NCI-H2171 treated with DMSO at 0.1 percent for 48 hours (cell line): ENCODE results near the gene RNF212B.
"Not testable (repeated sequence)": the region's sequence is repeated elsewhere in the genome, so short reads cannot be mapped to it uniquely, and the experiment has no call there.

Experiments used
- DNase-seq: peaks from one replicate; lab custom pipeline; 2025; lab: John Stamatoyannopoulos, UW

Gene RNF212B, protein sequence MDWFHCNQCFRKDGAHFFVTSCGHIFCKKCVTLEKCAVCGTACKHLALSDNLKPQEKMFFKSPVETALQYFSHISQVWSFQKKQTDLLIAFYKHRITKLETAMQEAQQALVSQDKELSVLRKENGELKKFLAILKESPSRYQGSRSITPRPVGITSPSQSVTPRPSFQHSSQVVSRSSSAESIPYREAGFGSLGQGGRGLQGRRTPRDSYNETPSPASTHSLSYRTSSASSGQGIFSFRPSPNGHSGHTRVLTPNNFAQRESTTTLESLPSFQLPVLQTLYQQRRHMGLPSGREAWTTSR

DNA sequence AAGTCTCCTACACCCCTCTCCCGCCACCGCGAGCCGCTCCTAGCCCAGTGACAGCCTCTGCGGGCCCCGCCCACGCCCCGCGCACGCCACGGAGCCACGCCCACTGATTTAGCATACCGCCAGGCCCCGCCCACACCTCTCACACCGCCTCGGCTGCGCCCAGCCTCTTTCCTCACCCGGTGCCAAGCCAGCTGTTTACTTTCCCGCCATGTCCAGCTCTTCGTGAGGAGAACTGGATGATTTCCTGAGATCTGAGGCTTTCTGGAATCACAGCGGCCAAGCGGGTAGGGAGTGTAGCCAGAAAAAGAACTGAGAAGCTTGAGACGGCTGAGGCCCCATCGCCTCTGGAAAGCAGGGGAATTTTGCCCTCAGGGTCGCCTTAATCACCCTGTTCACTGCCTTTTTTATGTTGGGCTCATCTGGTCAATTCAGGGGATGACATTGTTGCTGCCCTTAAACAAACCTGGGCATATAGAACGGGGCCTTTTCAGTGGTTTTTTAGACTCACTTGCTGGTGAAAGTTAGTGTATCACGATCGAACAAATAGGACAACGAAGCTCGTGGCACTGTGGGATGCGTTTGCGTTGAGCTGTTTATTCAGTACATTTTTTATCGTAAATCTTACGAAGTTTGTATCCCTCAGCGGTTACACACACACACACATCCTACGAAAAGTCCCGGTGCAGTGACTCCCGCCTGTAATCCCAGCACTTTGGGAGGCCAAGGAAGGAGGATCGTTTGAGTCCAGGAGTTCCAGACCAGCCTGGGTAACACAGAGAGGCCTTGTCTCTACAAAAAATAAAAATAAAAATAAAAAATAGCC is at the start of gene RNF212B:
TSS of gene RNF212B (plus strand) at position 165 of the 823 bp plus-strand sequence. CDS start 2,410 bp downstream, outside the sequence.
- DNase-seq = peak; percentile 86

DNA sequence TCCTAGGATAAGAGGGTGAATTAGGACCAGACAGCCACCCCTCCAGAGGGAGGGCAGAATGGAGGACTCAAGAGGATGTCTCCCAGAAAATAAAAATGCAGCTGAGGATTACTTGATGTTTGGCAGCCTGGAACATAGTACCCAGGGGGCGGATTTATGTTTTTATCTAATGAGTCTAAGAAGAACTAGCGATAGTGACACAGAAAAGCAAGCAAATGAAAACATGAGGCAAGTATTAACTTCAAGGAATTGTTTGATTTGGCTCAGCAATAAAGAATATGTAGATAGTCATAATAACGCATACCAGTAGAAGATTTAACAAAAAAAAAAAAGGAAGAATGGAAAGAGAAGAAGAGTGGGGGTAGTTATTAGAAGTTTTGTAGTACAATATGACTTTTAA is 44.3 kb upstream of the RNF212B start:
- DNase-seq = no peak

DNA sequence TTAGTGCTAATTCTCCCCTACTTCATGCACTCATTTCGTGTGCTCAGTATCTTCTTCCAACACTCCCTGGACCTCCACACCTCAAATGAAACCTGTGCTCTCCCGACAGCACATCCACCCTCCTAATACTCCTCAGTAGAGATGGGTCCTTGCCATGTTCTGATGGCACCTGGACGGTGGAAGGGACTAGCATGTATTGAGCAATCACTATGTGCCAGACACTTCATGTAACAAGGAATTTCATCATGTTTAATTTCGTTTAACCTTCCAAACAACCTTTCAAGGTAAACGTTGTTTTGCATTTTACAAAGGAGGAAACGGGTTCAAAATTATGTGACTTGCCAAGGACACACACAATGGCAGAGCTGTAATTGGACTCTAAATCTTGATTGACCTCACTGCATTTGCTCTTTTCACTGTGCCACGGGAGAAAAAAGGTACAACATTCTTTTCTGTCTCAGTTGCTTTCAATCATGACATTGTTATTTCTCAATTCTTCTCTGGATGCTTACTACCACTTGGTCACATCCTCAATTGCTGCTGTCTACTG is 42.1 kb upstream of the RNF212B start:
- DNase-seq = no peak

DNA sequence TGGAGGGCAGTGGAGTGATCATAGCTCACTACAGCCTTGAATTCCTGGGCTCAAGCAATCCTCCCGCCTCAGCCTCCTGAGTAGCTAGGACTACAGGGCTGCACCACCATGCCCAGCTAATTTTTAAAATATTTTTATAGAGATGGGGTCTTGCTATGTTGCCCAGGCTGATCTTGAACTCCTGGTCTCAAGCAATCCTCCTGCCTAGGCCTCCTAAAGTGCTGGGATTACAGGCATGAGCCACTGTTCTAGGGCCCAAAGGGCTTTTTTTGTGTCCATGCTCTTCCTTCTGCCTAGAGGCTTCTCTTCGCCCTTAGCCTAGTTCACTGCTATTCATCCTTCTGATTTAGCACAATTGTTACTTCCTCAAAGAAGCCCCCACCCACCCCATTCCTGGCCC is 41.2 kb upstream of the RNF212B start:
- DNase-seq = not testable (repeated sequence)

DNA sequence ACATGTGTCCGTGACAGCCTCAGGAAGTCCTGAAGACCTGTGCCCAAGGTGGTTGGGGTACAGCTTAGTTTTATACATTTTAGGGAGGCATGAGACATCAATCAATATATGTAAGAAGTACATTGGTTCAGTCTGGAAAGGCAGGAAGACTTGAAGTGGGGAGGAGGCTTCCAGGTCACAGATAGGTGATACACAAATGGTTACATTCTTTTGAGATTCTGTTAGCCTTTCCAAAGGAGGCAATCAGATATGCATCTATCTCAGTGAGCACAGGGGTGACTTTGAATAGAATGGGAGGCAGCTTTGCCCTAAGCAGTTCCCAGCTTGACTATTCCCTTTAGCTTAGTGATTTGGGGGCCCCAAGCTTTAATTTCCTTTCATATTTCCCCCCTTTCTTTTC is 38.6 kb upstream of the RNF212B start:
- not testable (repeated sequence) for DNase-seq

DNA sequence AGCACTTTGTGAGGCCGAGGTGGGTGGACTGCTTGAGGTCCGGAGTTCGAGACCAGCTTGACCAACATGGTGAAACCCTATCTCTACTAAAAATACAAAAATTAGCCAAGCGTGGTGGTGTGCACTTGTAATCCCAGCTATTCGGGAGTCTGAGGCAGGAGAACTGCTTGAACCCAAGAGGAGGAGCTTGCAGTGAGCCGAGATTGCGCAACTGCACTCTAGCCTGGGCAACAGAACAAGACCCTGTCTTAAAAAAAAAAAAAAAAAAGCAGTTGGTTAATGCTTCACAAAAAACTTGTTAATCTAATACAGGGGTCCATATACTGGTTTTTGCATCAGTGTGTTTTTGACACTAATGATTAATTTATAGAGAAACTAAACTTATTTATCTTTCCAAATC is 35.7 kb upstream of the RNF212B start:
- no peak for DNase-seq

DNA sequence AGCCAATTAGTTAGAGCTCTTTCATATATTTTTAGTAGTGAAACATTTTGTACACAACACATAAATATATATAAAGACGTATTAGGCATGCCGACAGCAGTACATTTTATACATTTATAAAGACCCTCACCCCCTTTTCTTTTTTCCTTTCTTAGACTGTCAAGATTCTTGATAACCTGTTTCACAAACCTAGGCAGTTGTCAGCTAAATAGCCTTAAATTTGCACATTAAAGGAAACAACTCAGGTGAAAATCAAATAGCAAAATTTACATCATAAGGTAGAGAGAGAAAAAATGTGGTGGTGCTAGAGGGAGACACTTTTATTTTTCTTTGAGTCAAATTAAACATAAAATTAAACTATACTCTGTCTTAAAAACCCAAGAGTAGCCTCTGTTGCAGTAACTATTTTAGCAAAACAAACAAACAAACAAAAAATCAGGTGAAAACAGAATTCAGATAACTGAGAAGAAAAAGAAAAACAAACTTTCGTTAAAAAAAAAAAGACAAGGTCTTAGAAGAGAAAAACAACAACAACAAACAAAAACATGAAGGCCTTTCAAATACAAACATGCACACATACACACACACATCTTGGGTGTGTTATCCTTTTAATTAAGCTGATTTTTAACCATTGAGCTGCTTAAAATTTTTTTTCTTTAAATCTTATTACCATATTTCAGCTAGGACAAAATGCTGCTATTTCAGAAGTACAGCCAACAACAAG is 31.2 kb upstream of the RNF212B start:
- DNase-seq = no peak

DNA sequence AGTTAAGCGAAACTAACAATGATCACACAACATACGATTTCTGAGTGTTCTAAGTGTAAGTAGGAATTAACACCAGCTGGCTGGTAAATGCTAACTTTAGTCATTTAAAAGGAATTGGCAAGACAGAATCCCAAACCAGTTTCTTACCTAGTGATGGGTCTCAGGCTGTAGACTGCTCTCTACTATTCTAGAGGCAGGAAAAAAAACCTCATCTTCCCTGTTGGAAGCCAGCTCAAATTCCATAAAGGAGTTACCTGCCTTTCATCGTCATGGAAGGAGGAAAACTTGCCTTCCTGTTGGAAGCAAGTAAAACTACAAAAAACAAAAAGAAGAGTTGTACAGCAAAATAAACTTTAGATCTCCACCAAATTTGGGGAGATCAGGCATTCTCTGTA is 30.6 kb upstream of the RNF212B start:
- DNase-seq = no peak

DNA sequence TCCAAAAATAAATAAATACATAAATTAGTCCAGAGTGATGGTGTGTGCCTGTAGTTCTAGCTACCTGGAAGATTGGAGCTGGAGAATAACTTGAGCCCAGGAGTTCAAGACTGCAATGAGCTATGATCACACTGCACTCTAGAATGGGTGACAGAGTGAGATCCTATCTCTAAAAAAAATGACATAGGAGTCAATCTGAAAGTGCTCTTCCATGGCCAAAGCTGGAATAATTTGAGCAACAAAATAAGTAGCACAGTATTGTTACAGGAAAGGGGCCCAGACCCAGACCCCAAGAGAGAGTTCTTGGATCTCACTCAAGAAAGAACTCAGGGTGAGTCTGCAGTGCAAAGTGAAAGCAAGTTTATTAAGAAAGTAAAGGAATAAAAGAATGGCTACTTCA is 29.4 kb upstream of the RNF212B start:
- DNase-seq = no peak

DNA sequence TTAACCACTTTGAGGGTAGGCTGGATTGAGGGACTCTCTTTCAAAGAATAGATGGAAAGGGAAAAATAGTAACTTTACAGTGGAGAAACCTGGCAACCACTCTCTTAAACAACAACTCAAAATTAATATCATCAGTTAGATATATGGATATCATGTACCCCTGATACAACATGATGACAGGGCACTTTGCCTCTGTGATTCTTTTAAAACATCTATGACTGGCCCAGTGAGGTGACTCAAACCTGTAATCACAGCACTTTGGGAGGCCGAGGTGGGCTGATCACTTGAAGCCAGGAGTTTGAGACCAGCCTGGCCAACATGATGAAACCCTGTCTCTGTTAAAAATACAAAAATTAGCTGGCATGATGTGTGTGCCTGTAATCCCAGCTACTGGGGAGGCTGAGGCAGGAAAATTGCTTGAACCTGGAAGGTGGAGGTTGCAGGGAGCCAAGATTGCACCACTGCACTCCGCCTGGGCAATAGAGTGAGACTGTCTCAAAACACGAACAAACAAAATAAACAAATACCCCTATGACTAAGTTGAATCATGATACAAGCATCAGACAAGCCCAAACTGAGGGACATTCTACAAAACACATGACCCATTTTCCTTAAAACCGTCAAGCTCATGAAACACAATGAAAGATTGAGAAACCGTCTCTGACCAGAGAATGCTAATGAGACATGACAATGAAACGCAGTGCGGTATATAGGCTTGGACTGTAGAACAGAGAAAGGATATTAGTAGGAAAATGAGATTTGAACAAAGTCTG is 27.9 kb upstream of the RNF212B start:
- DNase-seq = no peak

DNA sequence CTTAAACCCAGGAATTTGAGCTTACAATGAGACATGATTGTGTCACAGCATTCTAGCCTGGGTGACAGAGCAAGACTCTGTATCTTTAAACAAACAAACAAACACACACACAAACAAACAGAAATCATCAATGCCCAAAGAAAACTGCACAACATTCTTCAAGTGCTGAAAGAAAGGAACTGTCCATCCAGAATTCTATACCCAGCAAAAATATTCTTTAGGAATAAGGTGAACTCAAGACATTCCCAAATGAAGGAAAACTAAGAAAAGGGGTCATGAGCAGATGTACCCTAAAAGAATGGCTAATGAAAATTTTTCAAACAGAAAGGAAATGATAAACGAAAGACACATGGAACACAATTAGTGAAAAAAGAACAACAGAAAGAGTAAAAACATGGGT is 22.3 kb upstream of the RNF212B start:
- DNase-seq = no peak

DNA sequence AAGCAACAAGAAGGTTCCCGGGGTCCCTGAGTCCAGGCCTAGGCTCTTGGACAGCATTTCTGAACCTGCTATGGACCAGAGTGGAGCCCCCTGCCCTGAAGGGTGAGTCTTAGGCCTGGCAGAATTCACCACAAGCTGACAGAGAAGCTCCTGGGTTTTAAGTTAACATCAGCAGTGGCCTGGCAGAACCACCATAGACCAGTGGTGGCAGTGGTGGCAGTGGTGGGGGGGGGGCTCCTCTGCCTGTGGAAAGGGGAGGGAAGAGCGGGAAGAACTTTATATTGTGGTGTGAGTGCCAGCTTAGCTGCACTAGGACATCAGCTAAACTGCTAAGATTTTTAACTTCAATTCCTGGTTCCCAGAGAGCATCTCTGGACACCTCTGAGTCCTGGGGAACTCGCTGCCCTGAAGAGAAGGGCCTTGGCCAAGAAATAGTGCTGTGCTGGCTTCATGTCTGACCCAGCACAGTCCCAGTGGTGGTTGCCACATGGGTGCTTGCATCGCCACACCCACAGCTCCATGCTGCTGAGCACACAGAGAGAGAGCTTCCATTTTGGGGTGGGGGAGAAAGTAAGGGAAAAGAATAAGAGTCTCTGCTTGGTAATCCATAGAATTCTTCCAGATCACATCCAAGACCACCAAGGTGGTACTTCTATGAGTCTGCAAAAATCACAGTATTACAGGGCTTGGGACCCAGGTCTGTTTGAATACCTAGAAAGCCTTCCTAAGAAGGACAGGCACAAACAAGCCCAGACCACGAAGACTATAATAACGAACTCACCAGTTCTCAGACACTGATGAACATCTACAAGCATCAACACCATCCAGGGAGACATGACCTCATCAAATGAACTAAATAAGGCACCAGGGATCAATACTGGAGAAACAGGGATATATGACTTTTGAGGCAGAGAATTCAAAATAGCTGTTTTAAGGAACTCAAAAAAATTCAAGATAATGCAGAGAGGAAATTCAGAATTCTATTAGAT is 20.4 kb upstream of the RNF212B start:
- no peak for DNase-seq

DNA sequence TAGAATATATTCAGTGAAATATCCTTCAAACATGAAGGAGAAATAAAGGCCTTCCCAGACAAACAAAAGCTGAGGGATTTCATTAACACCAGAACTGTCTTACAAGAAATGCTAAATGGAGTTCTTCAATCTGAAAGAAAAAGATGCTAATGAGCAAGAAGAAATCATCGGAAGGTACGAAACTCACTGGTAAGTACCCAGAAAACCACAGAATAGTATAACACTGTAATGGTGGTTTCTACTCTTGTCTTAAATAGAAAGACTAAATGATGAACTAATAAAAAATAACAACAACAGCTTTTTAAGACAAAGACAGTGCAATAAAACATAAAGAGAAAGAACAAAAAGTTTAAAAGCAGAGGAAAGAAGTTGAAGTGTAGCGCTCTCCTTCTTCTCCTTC is 18.7 kb upstream of the RNF212B start:
- no peak for DNase-seq

DNA sequence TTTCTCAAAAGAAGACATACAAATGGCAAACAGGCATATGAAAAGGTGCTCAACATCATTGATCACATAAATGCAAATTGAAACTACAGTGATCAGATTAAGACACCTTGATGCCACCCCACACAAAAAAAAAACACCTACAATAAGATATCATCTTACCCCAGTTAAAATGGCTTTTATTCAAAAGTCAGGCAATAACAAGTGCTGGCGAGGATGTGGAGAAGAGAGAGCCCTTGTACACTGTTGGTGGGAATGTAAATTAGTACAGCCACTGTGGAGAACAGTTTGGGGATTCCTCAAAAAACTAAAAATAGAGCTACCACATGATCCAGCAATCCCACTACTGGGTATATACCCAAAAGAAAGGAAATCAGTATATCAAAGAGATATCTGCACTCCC is 12.8 kb upstream of the RNF212B start:
- not testable (repeated sequence) for DNase-seq

DNA sequence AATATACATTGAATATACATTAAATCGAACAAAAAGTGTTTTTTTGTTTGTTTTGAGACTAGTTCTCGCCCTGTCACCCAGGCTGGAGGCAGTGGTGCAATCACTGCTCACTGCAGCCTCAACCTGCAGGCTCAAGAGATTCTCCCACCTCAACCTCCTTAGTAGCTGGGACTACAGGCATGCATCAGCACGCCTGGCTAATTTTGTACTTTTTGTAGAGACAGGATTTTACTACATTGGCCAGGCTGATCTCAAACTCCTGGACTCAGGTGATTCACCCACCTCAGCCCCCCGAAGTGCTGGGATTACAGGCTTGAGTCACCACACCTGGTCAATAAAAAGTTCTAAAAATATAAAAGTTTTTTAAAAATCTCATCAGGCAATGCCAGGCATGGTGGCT is 10.2 kb upstream of the RNF212B start:
- no peak for DNase-seq

DNA sequence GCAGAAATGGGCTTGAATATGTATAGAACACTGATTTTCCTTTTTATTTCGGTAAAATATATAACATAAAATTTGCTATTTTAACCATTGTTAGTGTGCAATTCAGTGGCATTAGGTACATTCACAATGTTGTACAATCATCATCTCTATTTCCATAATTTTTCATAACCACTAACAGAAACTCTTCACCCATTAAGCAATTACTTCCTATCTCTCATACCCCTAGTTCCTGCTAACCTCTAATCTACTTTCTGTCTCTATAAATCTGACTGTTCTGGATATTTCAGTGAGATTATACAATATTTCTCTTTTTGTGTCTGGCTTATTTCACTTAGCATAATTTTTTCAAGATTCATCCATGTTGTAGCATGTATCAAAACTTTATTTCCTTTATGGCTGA is 8.9 kb upstream of the RNF212B start:
- DNase-seq = no peak

DNA sequence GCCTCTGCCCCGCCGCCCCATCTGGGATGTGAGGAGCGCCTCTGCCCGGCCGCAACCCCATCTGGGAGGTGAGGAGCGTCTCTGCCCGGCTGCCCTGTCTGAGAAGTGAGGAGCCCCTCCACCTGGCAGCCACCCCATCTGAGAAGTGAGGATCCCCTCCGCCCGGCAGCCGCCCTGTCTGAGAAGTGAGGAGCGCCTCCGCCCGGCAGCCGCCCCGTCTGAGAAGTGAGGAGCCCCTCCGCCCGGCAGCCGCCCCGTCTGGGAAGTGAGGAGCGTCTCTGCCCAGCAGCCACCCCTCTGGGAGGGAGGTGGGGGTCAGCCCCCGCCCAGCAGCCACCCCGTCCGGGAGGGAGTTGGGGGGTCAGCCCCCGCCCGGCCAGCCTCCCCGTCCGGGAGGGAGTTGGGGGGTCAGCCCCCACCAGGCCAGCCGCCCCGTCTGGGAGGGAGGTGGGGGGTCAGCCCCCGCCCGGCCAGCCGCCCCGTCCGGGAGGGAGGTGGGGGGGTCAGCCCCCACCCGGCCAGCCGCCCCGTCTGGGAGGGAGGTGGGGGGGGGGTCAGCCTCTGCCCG is 5.4 kb upstream of the RNF212B start:
- not testable (repeated sequence) for DNase-seq

DNA sequence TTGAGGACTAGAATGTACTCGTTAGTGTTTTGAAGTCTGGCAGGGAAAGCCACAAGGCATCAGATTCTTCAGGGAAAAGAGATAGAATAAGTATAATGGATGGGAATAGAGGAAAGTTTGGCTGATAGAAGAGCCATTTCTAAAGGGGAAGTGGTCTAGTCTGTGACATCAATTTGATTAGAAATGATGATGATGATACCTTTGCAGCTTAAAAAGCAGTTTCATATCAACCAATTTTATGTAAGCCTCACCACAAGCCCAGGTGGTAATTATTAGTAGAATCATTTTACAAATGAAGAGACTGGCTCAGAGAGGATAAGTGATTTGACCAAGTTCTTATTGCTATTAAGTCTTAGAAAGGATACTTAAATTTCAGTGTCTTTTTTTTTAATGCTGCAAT is 2.9 kb downstream of the RNF212B start:
- no peak for DNase-seq

DNA sequence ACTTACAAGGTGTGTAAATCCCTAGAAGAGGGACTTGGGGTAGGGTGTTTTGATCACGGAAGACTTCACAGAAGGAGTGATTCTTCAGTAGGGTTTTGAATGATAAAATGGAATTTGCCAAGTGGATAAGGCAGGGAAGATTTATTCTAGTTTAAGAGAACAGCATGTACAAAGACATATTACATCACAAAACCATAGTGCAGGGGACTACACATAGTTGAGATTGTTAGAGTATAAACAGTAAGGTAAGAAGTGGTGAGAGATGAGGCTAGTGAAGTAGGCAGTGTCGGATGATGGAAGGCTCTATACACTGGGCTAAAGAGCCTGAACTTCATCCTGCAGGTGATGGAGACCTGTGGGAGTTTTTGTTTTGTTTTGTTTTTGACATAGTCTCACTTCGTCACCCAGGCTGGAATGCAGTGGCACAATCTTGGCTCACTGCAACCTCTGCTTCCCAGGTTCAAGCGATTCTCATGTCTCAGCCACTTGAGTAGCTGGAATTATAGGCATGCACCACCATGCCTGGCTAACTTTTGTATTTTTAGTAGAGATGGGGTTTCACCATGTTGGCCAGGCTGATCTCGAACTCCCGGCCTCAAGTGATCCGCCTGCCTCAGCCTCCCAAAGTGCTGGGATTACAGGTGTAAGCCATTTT is 3.5 kb downstream of the RNF212B start:
- not testable (repeated sequence) for DNase-seq

DNA sequence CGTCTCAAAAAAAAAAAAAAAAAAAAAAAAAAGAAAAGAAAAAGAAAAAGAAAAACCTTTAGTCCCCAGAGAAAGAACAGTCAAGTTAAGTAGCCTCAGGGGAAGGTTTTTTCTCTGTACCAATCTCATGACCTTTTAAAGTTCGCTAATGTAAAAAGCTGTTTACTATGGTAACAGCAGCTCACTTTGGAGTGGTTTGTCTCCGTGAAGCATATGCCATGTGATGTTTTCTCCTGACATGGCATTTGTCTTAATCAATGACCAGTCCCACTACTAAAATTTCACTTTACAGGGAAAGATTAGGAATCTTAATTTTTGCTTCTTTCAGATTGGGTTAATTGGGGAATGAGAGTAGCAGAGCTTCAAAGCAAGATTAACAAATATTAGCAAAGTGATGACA is 4.3 kb downstream of the RNF212B start:
- DNase-seq = no peak
